ENCODE measurements around the gene IGSF21.

- TF ChIP-seq, protein P1, sequence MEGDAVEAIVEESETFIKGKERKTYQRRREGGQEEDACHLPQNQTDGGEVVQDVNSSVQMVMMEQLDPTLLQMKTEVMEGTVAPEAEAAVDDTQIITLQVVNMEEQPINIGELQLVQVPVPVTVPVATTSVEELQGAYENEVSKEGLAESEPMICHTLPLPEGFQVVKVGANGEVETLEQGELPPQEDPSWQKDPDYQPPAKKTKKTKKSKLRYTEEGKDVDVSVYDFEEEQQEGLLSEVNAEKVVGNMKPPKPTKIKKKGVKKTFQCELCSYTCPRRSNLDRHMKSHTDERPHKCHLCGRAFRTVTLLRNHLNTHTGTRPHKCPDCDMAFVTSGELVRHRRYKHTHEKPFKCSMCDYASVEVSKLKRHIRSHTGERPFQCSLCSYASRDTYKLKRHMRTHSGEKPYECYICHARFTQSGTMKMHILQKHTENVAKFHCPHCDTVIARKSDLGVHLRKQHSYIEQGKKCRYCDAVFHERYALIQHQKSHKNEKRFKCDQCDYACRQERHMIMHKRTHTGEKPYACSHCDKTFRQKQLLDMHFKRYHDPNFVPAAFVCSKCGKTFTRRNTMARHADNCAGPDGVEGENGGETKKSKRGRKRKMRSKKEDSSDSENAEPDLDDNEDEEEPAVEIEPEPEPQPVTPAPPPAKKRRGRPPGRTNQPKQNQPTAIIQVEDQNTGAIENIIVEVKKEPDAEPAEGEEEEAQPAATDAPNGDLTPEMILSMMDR (conservative IDR thresholded peaks at IDR 0.05): no peak
- TF ChIP-seq ZFX (IDR thresholded peaks at IDR 0.05): no peak
Observed at GRCh38 chr1:18417316-18418269, 310.0 kb downstream of the IGSF21 start.
